GM21529 (cell line): ENCODE measurements around the gene EPSTI1.
"Not testable (repeated sequence)": the region's sequence is repeated elsewhere in the genome, so short reads cannot be mapped to it uniquely, and the experiment has no call there.

Experiments
- ATAC-seq: cut with Tn5 transposase; IDR thresholded peaks from one replicate; pipeline ENCODE4 v1.9.1; 2021; ENCODE audit not compliant: unreplicated experiment

The EPSTI1 gene

DNA sequence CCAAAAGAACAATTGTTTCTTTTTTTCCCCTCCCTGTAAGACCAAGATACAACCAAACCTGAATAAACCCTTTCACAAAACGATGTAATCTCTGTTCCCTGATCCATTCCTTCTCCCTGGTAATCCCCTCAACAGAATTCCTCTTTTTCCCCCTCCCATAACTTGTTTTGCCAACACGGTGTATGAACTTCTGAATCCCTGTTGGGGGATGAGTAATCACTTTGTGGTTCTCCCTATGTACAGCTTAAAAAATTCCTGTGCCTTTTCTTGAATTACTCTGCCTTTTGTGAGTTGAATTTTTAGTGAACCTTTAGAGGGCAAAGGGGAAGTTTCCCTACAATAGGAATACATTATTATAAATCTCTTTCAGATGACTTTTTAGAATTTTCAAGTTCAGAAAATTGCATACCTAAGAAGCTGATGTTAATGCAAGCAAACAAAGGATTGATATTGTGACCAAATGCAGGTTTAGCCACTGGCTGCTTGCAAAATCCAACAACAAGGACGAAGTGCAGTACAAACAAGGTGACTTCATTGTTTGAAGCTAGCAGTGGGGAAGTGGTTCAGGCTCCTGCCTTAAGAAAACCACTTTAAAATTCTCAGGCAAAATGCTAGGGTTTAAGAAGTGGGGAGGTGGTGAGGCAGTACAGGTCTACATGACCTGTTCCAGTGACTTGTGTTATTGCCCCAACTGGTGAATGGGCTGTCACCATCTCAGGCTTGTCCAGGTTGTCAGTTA, 15.0 kb upstream of the EPSTI1 start:
- ATAC-seq = no peak

DNA sequence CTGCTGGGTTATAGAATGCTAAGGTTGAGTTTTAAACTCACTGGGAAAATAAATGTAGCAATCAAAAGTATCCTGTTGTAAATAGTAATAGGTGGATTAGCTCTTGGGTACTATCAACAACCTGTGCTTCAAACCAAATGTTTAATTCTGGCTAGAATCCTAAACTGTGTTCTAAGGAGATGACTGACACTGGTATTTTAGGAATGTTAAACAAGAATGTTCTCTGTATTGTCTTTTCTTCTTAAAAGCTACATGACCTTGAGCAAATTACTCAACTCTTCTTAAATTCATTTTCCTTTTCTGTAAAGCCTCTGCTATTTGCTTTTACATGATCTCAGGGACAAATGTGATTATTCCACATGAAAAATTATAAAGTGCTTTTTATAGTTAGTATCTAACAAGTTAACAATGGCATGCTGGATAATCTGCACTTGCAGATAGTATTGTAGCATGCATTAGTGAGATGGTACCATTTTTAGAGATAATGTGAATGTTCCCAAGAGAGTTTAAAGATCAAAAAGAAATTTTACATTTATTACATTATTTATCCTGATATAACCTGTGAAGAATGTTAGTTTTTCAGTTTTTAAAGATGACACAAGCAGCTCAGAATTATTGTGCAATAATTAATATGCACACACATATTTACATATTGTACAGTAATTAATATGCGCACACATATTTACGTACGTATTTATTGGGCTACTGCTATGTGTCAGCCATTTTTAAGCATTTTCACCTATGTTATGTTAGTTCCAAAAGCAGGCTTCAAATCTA, 13.6 kb upstream of the EPSTI1 start:
- no peak for ATAC-seq

DNA sequence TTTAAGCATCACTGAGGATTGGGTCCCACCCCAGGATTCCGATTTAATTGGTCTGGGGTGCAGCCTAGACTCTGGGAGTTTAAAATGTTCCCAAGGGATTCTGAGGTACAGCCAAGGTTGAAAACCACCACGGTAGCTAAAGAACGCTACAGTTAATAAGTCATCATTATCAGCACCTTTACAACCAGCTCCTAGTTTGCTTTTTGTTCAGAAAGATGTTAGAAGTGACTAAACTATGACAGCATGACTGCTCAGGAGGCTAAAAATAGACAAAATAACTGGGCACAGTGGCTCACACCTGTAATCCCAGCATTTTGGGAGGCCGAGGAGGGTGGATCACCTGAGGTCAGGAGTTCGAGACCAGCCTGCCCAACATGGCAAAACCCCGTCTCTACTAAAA, 11.7 kb upstream of the EPSTI1 start:
- no peak for ATAC-seq

DNA sequence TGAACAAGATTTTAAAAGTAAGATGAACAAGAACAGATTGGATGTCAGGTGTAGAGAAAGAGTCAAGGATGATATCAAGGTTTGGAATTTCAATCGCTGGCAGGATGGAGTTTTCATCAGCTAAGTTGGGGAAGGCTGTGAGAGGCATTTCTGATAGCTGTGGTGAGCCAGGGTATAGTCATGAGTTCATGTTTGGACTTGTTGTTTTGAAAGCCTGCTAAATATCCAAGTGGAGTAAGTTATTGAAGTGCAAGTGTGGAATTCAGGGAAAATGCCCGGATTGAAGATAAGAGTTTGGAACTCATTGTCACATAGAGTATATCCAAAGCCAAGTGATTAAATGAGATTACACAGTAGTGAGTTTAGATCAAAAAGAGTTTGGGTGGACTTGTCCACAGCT, 11.0 kb upstream of the EPSTI1 start:
- ATAC-seq = no peak

DNA sequence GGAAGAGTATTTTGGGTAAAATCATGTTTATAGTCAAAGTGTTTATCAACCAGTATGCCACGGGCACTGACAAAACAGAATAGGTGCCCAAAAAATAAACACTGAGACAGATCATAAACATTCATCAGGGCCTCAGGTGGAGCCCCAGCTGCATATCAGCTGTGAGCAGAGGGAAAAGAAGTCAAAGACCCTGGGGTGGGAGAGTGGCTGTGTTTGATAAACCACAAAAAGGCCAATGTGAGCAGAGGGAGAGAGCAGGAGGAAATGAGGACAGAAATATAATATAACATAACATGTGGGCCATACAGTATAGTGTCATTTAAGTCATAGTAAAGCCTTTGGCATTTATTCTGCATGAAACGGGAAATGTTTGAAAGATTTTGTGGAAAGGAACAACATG, 10.0 kb upstream of the EPSTI1 start:
- ATAC-seq = no peak

DNA sequence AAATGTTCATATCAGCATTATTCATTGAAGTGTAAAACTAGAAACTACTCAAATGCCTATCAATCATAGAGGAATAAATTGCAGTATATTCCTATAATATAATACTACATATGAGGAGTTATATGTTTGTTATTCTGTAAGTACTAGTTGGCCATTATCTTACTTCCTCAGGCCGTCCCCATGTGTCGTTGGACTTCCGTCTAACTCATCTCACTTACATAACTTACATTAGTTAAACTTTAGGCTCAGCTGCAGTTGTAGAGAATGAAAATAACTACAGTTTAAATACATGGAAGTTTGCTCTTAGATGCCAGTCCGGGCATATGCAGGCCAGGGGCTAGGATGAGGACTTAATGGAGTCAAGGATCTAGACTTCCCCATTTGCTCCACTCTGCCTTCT, 8.6 kb upstream of the EPSTI1 start:
- no peak for ATAC-seq

DNA sequence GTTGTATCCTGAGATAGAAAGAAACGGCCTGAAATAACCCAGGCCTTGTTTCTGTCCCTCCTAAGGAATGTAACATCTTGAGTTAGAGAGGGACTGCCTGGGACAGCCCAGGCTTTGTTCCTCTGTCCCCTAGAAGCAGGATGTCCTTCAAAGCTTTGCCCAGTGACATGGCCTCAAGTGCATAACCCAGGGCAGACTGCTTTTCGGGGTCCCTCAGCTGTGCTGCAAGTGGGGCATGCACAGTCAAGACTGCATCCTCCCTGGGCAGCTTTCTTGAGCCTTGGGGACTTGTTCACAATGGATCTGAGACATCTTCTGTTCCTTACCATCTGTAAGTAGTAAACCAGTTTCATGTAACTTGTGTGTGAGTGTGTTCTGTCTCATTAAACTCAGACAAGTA, 7.5 kb upstream of the EPSTI1 start:
- ATAC-seq = no peak

DNA sequence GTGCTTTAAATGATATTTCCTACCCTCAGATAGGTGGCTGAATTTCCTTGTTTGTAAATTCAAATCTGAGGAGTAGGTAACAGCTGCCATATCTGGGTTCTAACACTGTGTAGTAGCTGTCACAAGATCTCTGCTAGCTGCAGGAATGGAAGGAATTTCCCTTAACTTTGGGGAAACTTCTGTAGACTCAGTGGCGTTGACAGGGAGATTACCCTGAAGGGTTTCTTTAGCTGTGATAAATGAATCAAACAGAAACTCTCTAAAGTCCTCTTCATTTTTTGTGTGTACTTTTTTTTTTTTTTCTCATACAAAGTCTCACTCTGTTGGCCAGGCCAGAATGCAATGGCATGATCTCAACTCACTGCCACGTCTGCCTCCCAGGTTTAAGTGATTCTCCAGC, 5.3 kb upstream of the EPSTI1 start:
- ATAC-seq = peak; percentile 46

DNA sequence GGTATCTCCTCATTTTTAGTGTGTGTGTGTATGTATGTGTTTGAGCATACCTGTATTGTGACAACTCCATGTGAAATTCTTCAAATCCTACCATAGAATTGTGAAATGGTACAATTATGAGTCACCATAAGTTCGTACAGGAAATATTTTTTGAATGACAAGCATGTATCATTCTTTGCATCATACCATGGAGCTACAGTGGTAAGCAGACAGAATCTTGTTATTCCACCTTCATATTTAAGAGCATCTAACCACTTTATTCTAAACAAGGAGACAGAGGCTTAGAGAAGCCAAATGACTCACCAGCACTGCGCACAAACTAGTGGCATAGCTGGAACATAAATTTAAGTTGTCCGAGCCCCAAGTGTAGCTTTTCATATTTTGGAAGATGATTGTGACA, 4.5 kb upstream of the EPSTI1 start:
- ATAC-seq = no peak

DNA sequence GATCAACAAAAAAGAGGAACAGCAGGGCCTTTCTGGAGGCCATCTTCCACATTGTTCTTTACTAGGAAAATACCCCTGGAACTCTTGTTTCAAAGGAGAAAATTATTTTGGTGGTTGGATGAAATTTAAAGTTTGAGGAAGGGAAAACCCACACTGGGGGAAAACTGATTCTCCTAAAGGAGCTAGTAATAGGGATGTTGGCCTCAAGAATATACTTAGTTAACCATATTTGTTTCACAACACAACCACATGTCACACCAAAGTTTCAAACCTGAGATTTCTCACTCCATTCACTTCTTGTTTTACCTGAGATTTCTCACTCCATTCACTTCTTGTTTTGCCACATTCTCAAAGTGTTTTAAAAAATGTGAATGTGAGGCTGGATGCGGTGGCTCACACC, 2.8 kb upstream of the EPSTI1 start:
- no peak for ATAC-seq

DNA sequence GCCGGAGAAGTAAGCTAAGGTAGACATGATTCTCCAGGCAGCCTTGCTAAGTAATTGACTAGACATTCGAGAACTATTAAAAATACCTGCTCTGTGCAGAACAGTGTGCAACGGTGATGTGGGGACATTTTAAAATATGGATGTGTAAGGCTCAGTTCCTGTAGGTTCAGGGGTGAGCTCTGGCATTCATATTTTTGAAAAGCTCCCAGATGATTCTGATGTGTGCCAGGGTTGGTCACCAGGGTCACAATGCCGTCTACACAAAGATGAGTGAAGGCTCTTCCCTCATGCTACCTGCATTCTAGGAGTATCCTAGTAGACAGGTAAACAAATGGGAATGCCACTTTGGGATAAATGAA, 702 bp upstream of the EPSTI1 start:
- ATAC-seq = peak; percentile 3

DNA sequence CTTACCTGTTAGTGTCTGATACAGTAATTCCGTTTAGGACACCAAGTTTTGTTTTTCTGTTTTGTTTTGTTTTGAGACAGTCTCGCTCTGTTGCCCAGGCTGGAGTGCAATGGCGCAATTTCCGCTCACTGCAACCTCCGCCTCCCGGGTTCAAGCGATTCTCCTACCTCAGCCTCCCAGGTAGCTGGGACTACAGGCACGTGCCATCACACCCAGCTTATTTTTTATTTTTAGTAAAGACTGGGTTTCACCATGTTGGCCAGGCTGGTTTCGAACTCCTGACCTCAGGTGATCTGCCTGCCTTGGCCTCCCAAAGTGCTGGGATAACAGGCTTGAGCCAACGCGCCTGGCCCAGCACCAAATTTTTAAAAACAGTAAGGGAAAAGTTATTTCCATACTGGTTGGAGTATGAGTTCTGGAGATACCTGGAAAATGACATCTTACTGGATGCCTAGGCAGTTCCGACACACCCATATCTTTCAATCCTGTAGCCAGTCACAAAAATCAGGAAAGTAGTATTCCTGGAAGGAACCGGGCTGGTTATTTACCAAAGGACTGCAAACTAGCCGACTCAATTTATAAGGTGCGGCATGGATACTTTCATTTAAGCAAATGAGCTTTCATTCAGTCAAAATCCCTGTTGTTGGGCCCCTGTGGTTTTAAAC, 676 bp downstream of the EPSTI1 start:
- ATAC-seq = not testable (repeated sequence)

DNA sequence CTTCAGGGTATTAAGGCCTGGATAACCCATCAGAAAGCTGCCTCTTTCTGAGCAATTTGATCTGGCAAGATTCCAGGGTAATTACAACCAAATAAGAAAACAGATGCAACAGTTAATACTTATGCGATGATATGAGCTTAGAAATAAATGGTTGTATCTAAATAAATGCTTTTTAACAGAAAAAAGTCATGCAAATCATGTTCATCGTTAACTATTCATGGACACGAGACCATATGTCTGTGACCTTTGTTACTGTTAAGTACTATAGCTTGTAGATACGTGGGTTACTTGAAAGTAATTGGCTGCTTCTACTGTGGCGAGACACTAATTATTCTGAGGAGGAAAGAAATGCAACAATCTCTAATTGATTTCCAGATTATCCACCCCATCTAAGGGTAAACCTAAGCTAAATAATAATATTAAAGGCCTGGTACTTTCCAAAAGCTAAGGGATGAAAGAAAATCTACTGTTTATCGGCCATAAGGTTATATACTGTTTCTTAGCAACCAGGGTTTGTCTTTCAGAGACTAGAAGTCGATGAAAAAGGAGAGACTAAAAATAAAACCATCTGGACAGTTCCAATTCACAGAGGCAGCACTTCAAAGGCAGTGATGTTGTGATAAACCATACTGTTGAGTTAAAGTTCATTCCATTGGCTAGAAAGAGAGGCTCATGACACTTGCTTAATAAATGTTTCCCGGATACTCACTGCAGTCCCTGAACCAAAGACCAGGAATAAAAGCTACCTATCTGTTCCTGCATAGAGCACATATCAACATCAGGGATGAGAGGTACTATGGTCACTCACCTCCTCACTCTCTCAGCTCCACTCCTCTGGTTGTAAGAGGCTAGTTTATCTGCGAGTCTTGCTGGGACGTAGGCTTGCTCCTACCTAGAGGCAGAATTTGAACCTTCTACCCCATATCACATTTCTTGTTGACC, 1.5 kb downstream of the EPSTI1 start:
- no peak for ATAC-seq

DNA sequence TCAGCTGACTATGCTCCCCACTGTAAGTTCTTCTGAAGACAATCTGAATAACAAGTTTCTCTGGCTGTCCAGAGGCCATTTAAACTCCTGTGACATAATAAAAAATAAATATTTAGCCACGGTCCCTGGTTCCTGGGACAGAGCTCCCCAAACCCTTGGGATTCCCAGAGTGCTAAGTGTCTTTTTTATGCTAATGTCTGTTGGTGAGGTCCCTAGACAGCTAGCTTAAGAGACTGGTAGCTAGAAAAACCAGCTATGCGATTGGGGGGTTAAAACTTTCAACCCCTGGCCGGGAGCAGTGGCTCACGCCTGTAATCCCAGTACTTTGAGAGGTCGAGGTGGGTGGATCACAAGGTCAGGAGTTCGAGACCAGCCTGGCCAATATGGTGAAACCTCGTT, 5.9 kb downstream of the EPSTI1 start:
- no peak for ATAC-seq

DNA sequence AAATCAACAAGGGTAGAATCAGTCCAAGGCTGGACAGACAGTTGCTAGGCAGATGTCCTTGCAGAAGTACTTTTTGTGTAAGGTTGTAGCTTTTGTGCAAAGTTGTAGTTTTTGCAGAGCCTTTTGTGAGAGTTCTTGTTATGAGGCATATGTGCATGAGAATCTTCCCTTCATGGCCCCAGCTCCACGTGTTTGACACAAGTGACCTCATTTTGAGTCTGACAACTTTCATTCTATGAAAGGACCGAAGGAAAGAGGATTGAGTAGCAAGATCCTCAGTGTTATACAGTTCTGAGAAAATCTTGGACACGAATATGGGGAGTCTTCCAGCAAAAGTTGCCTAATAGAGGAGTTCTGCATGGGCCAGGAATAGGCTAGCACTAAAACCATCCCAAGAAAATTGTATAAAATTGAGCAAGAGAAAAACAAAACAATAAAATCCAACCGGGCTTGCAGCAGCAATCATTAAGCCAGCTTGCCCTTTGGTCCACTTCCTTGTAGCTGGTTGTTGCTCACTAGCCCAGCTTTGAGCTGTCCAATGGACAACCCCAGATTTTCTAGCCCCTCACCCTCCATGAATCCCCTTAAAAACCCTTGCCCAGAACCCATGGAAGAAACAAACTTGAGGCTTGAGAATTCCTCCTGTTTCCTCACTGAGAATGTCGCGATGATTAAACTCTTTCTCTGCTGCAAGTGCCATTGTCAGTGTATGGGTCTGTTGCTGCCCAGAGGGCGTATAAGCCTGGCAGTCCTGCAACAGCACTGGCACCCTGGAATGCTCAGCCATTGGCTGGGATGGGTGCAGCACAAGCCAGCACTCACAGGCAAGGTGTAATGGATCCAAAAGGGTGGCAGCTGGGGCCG, 6.5 kb downstream of the EPSTI1 start:
- no peak for ATAC-seq

DNA sequence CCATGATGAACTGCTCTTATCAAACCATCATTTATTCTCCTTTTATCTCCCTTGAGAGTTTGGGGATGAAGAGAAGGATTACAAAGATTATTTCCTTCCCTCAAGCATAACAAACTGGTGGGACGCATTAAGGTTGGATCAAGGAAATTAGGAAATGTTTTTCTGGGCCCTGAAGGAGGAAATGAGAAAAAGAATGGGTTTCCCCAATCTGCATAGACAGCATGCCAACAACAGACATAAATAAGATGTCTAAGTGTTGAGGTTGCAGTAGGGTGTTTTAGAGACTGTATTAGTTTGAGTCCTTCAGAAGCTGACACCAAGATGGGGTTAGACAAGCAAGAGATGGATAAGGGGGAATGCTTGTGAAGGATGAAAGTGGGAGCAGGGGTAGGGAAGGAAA, 7.3 kb downstream of the EPSTI1 start:
- ATAC-seq = peak; percentile 57

DNA sequence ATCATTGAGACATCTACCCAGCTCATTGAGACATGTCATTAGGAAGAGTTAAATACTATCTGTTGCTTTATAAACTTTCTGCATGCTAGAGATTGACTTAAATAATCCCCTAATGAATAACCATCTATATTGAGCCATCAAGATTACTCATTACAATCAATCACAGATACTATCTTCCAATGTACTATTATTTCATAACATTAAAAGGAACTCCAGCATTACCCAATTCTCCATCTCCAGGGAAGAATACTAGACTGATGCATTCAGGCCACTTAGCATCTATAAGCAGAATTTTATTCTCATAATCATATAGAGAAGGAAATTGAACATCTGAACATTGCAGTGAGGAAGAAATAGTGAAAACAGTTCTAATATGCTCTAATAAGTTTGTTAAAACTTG, 8.0 kb downstream of the EPSTI1 start:
- no peak for ATAC-seq

DNA sequence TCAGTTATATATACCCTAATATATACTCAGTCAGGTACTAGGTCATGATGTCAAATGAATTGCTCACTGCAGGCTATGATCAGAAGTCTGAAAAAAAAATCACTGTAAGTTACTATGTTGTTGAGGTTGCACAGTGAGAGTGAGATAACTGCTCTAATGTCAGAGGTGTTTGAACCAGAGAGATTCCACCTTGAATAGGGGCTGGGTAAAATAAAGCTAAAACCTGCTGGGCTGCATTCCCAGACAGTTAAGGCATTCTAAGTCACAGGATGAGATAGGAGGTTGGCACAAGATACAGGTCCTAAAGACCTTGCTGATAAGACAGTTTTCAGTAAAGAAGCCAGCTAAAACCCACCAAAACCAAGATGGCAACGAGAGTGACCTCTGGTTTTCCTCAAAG, 10.2 kb downstream of the EPSTI1 start:
- ATAC-seq = no peak

DNA sequence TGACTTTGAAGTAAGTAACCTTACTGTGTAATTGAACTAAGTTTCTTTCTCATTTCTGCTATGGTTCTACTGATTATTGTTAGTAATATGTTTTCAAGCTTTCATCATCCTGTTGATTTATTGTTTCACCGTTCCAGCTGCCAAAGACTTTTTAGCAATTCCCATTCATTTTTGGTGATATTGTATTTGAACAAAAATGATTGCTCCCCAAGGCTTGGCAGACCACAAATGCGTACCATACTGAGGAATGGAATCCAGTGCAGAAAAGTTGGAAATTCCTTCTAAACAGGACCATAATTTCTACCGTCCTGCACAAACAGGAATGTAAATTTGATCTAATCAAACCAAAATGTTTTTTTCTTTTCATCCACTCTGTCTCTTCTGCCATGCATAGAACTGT, 10.7 kb downstream of the EPSTI1 start:
- no peak for ATAC-seq

DNA sequence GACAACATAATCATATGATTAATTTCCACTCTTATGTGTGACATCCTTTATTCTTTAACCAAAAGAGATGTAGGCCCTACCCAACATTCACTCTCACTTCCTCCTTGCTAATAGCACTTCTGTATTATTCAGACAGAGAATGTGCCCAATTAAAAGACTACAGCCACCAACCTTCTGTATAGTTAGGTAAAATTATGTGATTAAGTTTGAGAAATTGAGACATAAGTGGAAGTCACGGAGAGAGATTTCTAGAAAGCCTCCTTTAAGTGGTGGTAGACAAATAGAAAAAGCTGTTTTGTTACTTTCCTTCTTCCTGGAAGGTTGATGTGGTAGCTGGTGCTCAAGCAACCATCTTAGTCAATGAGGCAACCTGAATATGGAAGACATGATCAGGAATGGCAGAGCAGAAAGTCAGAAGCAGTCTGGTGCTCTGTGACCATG, 14.8 kb downstream of the EPSTI1 start:
- no peak for ATAC-seq
